Thyroid gland (tissue), 4 donors: ENCODE data around the gene CAPZA1. TPM values are rescaled to one million over a fixed set of nuclear protein-coding genes. Genes with fewer than 3 reads are reported as not detected.

Experiments used
- DNase-seq, 2 donors: peaks; one replicate each; pipeline ENCODE4 v3.0.0-alpha.2; 2019
- H3K27ac ChIP-seq, 3 donors: fragments of 200-600 bp; sonication (generic); 1 replicate in 2 of 3; 2 replicates in 1 of 3; pipeline ENCODE4 v1.5.1; 2016 to 2019; ENCODE audit warnings: mild to moderate bottlenecking in 1 of 3, moderate library complexity in 1 of 3
- H3K27me3 ChIP-seq: fragments of 200-600 bp; sonication (generic); one replicate; pipeline ENCODE4 v1.5.1; 2019
- H3K36me3 ChIP-seq, 2 donors: fragments of 200-600 bp; sonication (generic); one replicate each; pipeline ENCODE4 v1.5.1; 2016 to 2019
- H3K4me1 ChIP-seq, 2 donors: fragments of 200-600 bp; sonication (generic); one replicate each; pipeline ENCODE4 v1.5.1; 2017 to 2019
- H3K4me3 ChIP-seq, 3 donors: fragments of 200-600 bp; sonication (generic); replicated peaks in 1 of 3; 1 replicate in 2 of 3; 2 replicates in 1 of 3; pipeline ENCODE4 v1.5.1; 2016; ENCODE audit warnings: mild to moderate bottlenecking in 1 of 3
- H3K9me3 ChIP-seq: fragments of 200-600 bp; sonication (generic); one replicate; pipeline ENCODE4 v1.5.1; 2017
- CTCF ChIP-seq, 6 experiments: fragments of 200-600 bp in 3 of 6; fragments of 450-650 bp in 3 of 6; sonication (generic) in 3 of 6; IDR thresholded peaks; one replicate each; pipeline ENCODE4 v1.5.1; 2016 to 2019; ENCODE audit warnings: antibody characterized with exemption in 6 of 6, mild to moderate bottlenecking in 2 of 6, inconsistent platforms in 1 of 6, moderate library complexity in 1 of 6
- POLR2A ChIP-seq, 2 donors: fragments of 450-650 bp; IDR thresholded peaks; one replicate each; pipeline ENCODE4 v1.6.1; 2017; ENCODE audit warnings: antibody characterized with exemption in 2 of 2, mild to moderate bottlenecking in 2 of 2, moderate library complexity in 1 of 2
- WGBS, 2 donors: methylation state at CpG; one replicate each; pipeline ENCODE4 v1.1.5; 2017; 5-methylcytosine and 5-hydroxymethylcytosine counted together
- intact Hi-C: fragments of 100-400 bp; cut with DNase I; formaldehyde crosslinking; loops from one replicate; pipeline ENCODE4 v1.15.1; 2023
- total RNA-seq, 4 donors: library from RNA; depleted of rRNA; stranded (reverse); fragments of >200 nt; gene quantifications; one replicate each; pipeline ENCODE4 v1.2.3, GENCODE V29; 2016

Gene CAPZA1
- total RNA-seq, 4 donors from 2014 or later = 106 to 162 (median 130) TPM

DNA sequence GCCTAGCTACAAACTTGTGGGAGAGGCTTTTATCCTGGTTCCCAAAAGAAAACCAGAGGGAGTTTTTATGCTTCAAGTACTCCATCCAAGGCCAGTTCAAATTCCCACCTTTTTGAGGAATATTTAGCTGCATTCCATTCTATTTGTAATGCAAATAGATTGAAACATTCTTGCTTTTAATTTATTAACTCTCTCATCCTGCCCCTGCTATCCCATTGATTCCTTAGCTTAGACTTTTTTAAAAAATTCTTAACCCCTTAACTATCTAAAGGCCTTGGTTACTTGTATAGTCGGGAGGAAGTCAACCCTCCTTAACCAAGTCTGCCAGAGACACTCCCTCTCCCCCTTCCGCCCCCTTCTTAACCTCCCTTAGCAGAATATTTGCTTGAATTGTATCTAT, 52.4 kb downstream of the CAPZA1 start:
- TF ChIP-seq CTCF (IDR thresholded peaks at IDR 0.05) = no peak
- TF ChIP-seq POLR2A (IDR thresholded peaks at IDR 0.05) = no peak
- no peak overlapping the region for H3K4me3 ChIP-seq
- intact Hi-C loops = no loop called here
- H3K27ac ChIP-seq = no peak overlapping the region
- no peaks in the 10 kb centered on the region for H3K27me3 ChIP-seq
- peaks cover 4 to 15% of the 10 kb centered on the region in 2 donors for H3K4me1 ChIP-seq
- no peaks in the 10 kb centered on the region for H3K9me3 ChIP-seq
- H3K36me3 ChIP-seq = peaks cover 19 to 29% of the 10 kb centered on the region in 2 donors
- no peak for DNase-seq
- WGBS, 2 donors = 81 to 83% methylated on average over 2 of the region's 2 CpGs

- no peaks in the 10 kb centered on the region for H3K9me3 ChIP-seq
- no peak for TF ChIP-seq POLR2A (IDR thresholded peaks at IDR 0.05)
- TF ChIP-seq CTCF (IDR thresholded peaks at IDR 0.05) = no peak
- no peak overlapping the region for H3K4me3 ChIP-seq
- 95 to 96% methylated on average over 1 of the region's 1 CpG for WGBS, 2 donors
- H3K36me3 ChIP-seq = peaks cover 13 to 20% of the 10 kb centered on the region in 2 donors
- intact Hi-C loops = no loop called here
- H3K27ac ChIP-seq = peak overlapping the region in 1 of 3 donors; percentile 79
- no peak for DNase-seq
- H3K4me1 ChIP-seq = peaks cover 4 to 15% of the 10 kb centered on the region in 2 donors
- no peaks in the 10 kb centered on the region for H3K27me3 ChIP-seq
Measured at GRCh38 chr1:112672842-112673241, 53.2 kb downstream of the CAPZA1 start.

DNA sequence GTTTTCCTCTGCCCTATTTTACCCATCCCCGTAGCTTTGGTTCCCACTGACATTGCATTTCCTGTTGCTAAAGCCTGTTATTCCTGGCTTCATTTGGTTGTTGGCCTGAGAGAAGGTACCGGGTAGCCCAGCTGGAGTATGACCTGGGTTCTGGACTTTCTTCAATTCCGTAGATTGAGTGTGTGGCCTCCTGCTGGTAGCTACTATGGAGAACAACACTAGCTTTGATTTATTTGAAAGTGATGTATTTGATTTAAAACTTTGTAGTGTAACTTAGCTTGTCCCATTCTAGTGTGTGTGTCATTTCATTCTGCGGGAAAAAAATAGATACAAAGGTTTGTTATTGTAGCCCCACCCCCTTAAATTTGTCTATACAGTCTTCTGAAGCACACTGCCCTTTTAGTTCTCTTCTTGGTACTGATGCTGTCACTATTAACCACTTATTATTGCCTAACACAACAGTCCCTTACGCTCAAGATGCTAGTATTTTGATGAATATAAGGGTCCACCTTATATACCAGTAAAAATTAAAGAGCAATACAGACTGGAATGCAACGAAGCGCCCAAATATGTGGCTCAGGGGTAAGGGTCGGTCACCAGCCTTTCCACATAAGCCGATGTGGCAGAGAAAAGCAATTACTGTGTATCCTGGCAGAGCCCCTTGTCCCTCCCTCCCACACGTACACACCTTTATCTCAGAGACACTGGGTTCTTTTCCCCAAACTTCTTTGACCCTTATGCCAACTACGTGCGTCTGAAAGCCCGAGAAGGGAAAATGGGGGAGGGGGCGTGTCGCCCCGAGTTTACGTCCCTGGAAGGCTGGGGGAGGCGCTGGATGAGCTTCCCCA, 54.2 kb downstream of the CAPZA1 start:
- intact Hi-C loops = no loop called here
- TF ChIP-seq POLR2A (IDR thresholded peaks at IDR 0.05) (no peak), CTCF (IDR thresholded peaks at IDR 0.05) (peak in 4 of 6 experiments; percentile 28 to 48 (median 43))
- peaks cover 13 to 17% of the 10 kb centered on the region in 2 donors for H3K36me3 ChIP-seq
- H3K27ac ChIP-seq = peak overlapping the region; percentile 79 to 92 (median 89)
- H3K4me3 ChIP-seq = peak overlapping the region; percentile 70 to 81 (median 80)
- DNase-seq = peak; percentile 26 to 29
- H3K9me3 ChIP-seq = no peaks in the 10 kb centered on the region
- WGBS, 2 donors = 6 to 7% methylated on average over 18 of the region's 18 CpGs
- H3K4me1 ChIP-seq = peaks cover 4 to 15% of the 10 kb centered on the region in 2 donors
- no peaks in the 10 kb centered on the region for H3K27me3 ChIP-seq

- DNase-seq = peak; percentile 76 to 79
- Histone ChIP-seq H3K9me3 (no peaks in the 10 kb centered on the region), H3K36me3 (peaks cover 11 to 12% of the 10 kb centered on the region in 2 donors), H3K27me3 (no peaks in the 10 kb centered on the region), H3K4me3 (peak within 1 kb of the TSS; percentile 70 to 81 (median 80)), H3K4me1 (peaks cover 4 to 15% of the 10 kb centered on the region in 2 donors), H3K27ac (peak within 1 kb of the TSS; percentile 79 to 92 (median 89))
- intact Hi-C loops = no loop called here
- TF ChIP-seq CTCF (IDR thresholded peaks at IDR 0.05) (peak in 1 of 6 experiments; percentile 10), POLR2A (IDR thresholded peaks at IDR 0.05) (no peak)
- WGBS, 2 donors = 0% methylated on average over 20 to 24 of the region's 30 CpGs
Measured at GRCh38 chr1:112674440-112674985, 54.9 kb downstream of the CAPZA1 start, which contains the start of gene MOV10. Gene MOV10, plus strand, starts transcription at chr1:112674659. Its CDS starts 254 bp downstream, at chr1:112674913.
